T-helper 1 cell (primary cell): ENCODE measurements around the gene CHST3.
"Not testable (repeated sequence)": the region's sequence is repeated elsewhere in the genome, so short reads cannot be mapped to it uniquely, and the experiment has no call there.

Source experiments
- DNase-seq, 5 donors: peaks; one replicate each; pipeline ENCODE4 v3.0.0-alpha.2; 2012 to 2020

The CHST3 gene

DNA sequence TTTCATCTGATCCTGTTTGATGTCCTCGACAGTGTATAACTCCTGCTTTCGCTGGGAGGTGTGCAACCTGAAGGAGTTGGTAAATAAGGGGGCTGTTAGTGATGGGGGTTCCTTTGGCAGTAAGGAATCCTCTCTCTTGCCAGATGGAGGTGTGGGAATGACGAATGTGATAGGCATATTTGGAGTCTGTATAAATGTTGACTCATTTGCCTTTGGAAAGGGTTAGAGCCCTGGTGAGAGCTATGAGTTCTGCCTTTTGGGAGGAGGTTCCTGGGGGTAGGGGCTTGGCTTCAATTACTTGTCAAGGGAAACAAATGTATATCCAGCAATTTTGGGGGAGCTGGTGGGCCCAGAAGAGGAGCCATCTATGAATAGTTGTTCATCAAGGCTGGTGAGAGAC is 11.4 kb upstream of the CHST3 start:
- no peak for DNase-seq

DNA sequence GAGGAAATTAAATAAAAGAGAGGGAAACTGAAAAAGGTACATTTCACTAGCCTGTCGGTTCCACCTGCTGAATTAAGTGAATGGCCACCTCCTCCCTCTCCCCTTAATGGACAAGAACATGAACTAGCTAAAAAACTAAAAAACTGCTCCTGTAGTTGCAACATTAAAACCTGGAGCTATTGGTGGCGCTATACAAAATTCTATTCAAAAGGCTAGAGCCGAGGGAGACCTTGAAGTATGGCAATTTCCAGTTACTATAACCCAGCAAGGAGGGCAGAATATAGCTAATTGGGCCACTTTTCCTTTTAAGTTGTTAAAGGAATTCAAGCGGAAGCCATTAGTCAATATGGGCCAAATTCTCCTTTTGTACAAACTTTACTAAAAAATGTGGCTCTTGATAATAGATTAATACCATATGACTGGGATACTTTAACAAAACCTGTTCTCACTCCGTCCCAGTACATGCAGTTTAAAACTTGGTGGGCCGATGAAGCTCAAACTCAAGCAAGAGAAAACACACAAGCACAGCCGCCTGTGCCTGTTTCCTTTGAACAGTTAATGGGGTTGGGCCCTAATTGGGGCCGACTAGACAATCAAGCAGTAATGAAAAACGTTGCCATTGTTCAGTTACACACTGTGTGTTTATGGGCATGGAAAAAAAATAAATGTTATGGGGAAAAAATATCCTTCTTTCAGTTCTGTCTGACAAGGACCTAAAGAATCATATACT is 6.5 kb upstream of the CHST3 start:
- no peak for DNase-seq

DNA sequence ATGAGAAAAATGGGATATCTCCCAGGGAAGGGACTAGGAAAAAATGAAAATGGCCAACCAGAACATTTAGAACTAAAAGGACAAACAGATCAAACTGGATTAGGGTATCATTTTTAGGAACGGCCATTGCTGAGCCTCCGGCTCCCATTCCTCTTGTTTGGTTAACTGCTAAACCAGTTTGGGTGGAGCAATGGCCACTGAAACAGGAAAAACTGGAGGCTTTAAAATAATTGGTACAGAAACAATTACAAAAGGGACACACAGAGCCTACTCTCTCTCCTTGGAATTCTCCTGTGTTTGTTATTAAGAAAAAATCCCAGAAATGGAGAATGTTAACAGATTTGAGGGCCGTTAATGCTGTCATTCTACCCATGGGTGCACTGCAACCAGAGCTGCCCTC is 4.7 kb upstream of the CHST3 start:
- DNase-seq = no peak

DNA sequence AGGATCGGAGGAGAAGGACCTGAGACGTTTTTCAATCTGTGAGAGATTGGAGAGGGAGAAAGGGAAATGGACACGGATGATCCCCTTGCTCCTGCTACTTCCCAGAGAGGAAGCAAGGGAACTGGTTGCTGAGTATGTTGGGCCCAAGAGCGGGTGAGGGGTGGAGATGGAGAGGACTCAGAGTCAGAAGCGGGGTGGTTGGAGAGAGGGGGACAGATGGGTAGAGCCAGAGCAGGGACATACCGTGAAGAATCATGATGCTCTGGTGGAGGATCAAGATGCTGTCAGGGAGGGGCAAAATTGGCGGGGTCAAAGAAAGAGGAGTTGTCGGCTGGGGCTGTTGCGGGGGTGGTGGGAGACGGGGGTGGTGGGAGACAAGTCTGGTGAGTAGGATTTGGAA is 2.4 kb upstream of the CHST3 start:
- DNase-seq = no peak

DNA sequence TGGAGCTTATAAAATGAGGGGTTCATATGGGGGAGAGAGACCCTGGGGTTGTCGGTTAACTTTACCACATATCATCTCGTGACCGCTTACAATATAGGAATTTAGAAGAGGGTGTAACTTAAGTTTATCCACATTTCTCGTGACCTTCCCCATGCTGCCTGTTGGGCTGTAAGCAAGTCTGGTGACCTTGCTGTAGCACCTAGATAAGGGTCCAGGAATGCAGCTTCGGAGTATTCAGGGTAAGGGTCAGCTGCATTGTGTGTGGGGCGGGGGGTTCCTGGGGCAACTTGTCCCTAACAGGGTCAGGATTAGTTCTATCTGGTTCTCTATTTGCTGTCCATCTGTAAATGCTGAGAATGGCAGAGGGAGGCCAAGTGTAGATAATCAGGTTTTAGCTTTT is 1.3 kb upstream of the CHST3 start:
- DNase-seq = no peak

DNA sequence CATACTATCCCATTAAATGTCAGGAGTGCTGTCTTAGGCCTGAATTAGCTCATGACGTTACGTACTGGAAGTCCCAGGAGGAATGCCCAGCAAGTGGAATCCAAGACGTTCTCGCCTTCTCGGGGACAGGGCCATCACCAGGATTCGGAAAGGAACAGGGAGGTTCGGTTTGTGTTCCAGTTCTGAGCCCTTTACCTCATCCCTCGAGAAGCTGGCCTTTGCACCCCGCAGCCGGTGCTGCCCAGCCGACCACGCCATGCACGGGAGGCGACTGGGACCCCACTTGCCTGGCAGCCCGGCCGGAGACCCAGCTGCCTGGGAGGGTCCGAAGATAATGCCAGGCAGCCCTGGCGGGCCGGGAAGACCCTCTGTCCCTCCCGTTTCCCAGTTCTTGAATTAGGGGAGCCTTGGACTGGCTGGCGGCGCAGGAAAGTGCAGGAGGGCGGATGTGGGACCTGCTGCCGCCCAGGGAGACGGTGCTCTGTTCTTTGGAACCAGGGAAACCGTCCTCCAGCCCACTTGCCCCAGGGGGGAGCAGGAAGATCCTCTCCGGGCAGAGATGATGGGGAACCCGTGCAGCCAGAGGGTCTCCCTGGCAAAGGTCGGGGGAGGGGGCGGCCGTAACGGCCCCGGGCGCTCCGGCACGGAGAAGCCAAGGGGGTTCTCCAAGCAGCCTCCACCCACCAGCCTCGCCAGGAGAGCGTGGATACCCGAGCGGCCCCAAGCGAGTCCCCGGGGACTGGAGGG is 671 bp upstream of the CHST3 start:
- DNase-seq = no peak

DNA sequence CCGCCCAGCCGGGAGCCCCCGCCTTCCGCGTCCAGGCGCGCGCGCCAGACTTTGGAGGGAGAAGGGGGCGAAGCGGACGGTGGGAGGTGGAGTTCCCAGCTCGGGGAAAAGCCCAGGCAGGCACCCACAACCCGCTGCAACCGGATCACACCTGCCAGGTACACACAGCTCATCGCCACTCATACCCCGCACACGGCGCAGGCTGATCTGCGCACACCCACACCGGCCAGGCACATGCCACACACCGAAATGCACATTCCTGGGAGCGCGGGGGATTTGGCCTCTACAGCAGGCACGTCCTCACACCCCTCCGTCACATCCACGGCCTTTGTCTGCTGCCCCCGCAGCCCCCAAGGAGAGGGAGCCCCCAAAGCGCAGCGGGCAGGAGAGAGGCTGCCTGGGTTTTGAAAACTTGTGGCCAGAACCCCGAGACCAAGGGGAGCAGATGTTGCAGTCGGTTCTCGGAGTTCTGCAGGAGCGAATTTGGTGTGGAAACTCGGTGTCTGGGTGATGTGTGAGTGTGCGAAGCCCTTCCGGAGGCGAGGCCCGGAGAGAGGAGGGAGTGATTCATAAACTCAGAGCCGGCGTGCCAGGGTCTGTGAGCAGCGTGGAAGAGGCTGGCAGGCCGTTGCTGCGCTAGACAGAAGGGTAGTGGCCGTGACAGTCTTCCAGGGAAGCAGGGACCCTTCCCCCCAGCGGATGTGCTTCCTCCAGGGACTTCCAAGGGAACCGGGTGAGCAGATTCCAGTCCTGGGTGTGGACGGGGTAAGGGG is 734 bp downstream of the CHST3 start:
- no peak for DNase-seq

DNA sequence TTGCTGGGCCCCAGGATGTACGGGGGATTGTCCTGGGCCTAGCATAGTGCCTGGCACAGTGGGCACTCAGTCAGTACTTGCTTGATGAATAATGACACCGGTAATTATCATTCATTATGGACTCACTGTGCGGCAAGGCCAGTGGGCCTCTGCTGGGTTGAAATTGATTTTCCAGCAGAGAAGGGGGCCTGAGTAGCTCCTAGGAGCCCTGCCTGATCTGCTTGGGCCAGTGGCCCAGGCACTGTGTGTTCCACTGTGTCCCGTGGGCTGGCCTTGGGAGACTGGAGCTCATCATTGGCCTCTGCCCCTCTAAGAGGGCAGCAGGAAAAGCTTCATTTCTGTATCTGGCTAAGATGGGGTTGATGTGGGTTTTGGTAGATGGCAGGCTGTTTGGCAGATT is 1.4 kb downstream of the CHST3 start:
- no peak for DNase-seq

DNA sequence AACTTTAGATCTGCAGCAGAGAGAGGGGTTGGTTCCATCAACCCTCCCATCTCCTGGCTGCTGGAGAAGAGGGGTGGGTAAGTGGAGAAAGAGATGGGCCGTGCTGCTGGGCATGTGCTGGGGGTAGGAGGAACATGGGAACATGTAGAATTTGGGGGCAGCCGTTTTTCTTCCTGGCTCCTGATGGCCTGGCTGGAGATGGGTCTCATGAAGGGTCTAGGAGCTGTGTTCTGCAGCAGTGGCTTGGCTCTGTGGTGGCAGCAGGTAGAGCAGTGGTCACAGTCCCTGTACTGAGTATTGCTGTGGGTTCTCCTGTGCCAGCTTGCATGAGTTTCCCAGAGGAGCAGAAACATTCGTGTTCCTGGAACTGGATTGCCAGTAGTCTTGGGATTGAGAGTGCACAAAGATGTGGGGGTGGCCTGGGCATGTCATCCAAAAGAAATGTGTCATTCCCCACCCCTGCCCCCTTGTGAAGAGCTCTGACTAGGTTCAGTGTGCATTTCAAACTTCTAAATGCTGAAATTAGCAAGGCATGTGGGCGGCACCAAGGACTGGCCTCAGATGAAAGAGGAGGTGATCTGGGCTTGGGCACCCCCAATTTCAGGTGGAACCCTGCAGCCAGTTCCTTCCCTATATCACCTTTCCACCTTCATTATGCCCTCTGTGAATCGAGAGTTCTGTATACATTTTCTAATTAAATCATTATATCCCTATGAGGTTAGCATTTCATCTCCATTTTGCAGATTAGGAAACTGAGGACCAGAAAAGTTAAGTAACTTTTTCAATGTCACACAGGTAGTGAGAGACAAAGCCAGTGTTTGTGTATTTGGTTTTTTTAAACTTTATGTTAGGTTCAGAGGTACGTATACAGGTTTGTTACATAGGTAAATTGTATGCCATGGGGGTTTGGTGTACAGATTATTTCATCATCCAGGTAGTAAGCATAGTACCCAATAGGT is 2.1 kb downstream of the CHST3 start:
- no peak for DNase-seq

DNA sequence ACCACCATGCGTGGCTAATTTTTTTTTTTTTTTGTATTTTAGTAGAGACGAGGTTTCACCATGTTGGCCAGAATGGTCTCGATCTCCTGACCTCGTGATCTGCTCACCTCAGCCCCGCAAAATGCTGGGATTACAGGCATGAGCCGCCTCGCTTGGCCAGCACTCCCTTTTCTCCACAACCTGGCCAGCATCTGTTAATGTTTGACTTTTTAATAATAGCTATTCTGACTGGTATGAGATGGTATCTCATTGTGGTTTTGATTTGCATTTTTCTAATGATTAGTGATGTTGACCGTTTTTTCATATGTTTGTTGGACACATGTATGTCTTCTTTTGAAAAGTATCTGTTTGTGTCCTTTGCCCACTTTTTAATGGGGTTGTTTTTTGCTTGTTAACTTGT is 3.8 kb downstream of the CHST3 start:
- DNase-seq = not testable (repeated sequence)

DNA sequence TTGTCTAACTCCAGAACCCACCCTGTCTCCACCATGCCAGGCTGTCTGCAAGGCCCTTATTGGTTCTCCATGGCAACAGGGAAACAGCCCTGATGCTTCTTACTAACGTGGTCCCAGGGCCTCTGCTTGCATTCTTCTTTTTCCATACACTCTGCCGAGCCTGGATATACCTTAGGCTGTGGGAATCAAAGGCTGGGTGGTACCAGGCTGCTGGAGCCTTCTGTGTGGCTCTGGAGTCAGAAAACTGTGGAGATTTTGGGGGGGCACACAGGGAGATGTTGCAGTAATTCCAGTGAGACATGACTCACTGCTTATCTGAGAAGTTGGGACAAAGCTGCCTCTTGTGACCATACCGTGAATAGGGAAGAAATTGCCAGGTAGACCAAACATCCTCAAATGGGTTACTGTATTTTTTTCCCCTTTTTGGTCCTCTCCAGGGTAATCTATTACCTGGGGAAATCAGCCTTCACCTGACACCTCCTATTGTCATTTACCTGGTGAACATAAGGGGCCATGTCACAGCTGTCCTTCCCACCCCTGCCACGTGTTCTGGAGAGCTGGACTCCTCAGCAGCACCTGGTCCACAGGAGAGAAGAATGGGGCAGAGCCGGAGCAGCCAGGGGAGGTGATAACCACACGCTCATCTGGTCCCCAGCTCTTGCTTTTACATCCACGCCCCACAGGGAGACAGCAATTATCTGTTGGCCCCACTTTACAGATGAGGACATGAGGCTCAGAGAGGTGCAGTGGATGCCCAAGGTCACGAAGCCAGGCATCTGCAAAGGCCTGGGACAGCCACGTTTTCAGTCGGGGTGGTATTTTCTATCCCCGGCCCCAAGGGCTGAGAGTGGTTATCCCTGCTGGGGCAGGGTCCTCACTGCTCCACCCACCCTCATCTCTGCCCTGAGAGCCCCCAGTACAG is 4.6 kb downstream of the CHST3 start:
- no peak for DNase-seq

DNA sequence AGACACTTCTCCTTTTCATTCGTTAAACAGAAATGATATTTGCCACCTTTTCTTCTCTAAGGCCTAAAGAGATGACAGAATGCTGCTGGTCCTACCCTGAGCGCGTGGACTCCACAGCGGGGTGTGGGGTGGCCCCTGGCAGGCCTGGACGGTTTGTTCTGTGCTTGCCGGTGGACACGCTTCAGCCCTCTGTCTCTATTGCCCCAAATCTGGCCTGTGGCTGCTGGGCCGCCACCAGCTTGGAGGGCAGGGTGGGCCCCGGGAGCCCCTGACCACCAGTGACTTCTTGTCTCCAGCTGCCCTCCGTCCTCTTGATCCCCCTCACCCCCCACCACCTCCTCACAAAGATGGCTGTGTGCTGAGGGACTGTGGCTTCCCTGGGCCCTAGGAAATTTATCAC is 5.7 kb downstream of the CHST3 start:
- DNase-seq = no peak

DNA sequence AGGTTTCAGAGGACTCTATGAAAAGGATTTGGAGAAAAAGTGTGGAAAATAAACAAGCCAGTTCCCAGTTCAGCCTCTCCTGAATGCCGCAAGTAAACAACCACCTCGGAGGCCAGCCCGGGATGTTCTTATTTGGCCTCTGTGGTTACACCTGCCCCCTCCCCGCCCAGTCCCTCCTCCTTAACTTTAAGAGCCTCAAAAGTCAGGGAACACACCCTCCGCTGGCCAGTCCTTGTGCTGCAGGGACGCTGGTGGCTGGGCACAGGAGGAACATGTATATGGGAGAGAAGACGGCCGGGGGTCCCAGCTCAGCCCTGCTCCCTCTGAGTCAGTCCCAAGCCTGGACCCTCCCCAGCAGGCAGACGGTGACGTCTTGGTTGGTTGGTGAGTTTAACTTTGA is 6.1 kb downstream of the CHST3 start:
- no peak for DNase-seq

DNA sequence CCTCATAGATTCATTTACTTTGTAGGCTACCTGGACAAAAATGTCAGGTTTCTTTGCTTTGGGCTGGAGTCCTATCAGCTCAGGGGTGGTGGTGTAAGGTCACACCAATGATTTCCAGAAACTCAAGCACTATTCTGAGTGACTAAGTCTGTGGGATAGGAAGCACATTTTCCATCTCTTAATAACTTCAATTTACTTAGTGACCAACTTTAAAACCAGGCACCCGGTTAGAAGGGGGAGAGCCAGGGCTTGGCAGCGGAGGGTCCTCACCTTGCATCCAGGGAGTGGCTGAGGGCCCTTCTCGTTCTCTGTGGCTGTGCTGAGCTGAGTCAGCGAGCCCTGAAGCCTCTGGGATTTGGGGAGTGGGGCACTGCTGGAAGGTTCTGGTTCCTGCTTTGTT is 6.7 kb downstream of the CHST3 start:
- DNase-seq = no peak

DNA sequence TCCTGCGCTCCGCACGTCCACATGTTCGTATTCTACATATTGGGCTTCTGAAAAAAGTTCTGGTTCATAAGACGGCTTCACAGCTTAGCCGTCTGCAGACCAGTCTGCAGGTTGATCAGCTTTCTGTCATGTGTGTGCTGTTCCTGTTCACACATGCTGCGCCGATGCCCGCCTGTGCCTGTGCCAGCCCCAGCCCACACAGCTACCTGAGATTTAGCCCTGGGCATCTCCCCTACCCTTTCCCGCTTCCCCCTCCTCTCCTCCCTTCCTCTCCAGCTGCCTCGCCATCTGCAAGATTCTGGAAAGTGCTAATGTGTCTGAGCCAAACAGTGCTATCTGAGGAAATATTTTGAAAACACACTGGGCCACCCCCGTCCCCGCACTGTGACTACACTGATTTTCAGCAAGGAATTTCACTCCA is 7.1 kb downstream of the CHST3 start:
- no peak for DNase-seq

DNA sequence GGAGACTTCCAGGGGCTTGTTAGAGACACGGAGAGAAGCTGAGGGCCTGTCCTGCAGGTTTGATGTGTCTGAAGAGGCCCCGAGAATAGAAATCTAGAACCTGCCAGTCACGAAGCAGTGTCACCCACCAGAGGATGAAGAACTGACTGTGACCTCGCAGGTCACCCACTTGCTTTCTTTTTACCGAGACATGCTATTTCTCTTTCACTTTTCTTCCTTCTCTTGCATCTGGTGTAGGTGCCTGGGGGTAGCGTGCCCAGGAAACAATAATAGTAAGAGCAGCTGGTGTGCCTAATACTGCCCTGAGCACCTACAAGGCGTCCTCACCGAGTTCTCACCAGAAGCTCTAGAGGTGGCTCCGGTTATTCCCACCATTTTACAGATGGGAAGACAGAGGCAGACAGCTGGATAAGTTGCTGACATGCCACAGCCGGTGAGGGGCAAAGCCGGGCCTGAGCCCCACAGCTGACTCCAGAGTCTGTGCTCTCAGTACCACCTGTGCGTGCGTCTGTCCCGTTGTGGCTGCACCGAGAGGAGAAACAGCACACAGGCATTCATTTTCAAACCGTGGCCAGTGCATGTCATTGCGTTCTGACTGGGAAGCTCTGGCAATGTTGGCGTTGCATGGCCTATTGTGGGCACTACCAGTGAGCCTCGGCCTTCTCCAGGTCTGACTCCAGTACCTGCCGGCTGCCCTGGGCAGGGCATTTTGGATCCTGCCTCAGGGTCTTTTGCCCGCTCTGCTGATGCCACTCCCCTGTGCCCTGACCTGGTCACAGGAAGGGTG is 7.8 kb downstream of the CHST3 start:
- no peak for DNase-seq

DNA sequence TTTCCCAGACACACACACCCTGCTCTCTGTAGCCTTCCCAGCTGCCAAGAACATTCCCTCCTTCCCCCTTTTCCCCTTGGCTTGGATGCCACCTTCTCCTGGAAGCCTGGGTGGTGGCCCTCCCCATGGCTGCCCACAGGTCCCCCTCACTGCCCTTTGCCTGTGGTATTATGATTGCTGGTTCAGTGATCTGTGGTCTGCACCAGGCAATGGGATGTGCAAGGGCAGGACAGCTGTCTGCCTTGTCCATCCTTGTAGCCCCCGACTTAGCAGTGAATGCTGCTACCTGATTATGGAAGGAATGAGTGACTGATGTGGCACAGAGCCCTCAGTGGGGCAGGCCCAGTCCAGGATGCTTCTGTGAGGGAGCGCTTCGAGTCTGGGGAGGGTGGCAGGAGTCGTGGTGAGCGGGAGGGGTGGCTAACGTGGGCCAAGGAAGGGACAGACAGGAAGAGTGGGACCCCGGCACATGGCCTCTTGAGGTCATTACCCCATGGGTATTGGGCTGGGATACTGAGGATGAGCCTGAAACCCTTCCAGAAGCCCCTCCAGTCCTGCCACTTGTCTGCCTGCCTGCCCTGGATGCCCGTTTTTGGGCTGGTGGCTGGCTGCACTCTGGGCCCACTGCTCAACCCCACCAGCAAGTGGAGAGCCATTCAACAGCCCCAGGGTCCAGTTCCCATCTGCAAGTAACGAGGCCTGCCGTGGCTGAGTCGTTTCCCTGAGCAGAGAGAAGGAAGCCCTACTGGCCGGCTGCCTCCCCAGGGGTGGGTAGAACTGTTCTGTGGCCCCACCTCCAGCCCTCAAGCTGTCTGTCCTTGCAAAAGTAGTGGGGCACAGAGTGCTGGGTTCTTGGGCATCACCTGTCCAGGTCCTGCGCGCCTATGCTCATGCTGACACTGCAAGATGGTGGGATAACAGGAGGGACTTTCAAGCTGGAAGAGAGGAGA is 8.8 kb downstream of the CHST3 start:
- DNase-seq = no peak

DNA sequence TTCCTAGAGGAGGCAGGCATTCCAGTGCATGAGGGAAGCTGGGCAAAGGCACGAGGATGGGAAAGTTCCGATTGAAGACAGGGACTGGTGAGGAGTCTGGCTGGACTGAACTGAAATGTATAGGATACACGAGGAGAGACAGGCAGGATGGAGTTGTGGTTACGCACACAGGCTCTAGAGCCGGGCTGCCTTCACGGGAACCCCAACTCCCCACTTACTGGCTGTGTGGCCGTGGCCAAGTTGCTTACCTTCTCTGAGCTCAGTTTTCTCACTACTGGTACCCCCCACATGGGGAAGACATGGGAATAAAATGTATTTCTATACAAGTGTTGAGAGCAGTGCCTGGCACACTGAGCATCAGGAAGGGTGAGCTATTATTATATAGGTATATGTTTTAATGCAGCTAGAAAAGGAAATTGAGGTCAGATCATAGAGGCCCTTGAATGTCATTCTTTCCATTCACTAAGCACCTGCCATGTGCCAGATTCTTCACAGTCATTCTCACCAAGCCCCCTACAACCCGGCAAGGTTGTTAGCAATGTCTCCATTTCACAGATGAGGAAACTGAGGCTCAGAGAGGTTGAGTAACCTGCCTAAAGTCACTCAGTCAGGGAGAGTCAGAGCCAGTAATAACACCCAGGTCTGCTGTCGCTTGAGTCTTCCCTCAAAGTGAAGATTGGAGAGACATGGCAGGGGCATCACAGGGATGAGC is 9.7 kb downstream of the CHST3 start:
- DNase-seq = no peak
